IMR-90 (cell line): Measurements from ENCODE around the gene ANKDD1B.

Experiments used
- BHLHE40 ChIP-seq: fragments of 150-350 bp; IDR thresholded peaks from 2 replicates; pipeline ENCODE4 v1.6.1; 2016; ENCODE audit warnings: mild to moderate bottlenecking, low read depth, low read length
- MAFK ChIP-seq: IDR thresholded peaks from 2 replicates; pipeline ENCODE4 v1.6.1; 2012; ENCODE audit warnings: low read depth, low read length, improper control_type of control experiment
- MXI1 ChIP-seq: IDR thresholded peaks from 2 replicates; pipeline ENCODE4 v1.6.1; 2012; ENCODE audit warnings: low read depth, mild to moderate bottlenecking, low read length, moderate library complexity, borderline replicate concordance
- POLR2A ChIP-seq: IDR thresholded peaks from 2 replicates; pipeline ENCODE4 v1.6.1; 2012; ENCODE audit warnings: mild to moderate bottlenecking, low read depth, low read length
- RAD21 ChIP-seq: IDR thresholded peaks from 2 replicates; pipeline ENCODE4 v1.6.1; 2012; ENCODE audit warnings: low read length, improper control_type of control experiment
- RCOR1 ChIP-seq: IDR thresholded peaks from 2 replicates; pipeline ENCODE4 v1.6.1; 2012; ENCODE audit warnings: mild to moderate bottlenecking, low read length, improper control_type of control experiment; ENCODE audit not compliant: insufficient replicate concordance
- RFX5 ChIP-seq: IDR thresholded peaks from 2 replicates; pipeline ENCODE4 v1.8.0; 2012; ENCODE audit warnings: low read depth, mild to moderate bottlenecking, low read length, moderate library complexity
- SMC3 ChIP-seq: fragments of 150-350 bp; IDR thresholded peaks from 2 replicates; pipeline ENCODE4 v1.6.1; 2016; ENCODE audit warnings: low read depth, mild to moderate bottlenecking, antibody characterized with exemption, low read length, moderate library complexity
- USF2 ChIP-seq: fragments of 150-350 bp; IDR thresholded peaks from 2 replicates; pipeline ENCODE4 v1.6.1; 2017; ENCODE audit warnings: mild to moderate bottlenecking, antibody characterized with exemption, low read length, low read depth
- TF ChIP-seq, protein P1 (sequence below): conservative IDR thresholded peaks from 2 replicates; pipeline ENCODE4 v1.5.1; 2012; ENCODE audit warnings: mild to moderate bottlenecking, low read depth, low read length, improper control_type of control experiment

DNA sequence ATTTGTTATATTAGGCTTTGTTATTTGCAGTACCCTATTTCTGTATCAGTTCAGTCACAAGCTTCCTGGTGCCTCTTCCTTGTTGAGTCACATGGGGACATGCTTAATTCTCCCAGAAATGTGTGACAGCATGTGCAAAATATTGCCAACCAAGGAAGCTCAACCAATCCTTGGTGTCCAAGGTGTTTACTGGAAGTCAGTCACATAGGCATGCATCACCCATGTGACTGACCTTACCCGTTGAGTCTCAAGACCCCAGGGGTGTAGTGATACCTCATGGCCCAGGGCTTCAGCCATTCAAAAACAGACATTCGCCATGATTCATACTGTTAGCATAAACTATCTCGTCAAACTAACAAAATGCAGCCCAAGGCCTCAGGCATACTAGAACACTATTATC is 9.3 kb upstream of the ANKDD1B start:
- TF ChIP-seq MAFK: 0 out of 2 replicates have a peak, but pooled peaks have one; percentile 14
- TF ChIP-seq, protein P1, sequence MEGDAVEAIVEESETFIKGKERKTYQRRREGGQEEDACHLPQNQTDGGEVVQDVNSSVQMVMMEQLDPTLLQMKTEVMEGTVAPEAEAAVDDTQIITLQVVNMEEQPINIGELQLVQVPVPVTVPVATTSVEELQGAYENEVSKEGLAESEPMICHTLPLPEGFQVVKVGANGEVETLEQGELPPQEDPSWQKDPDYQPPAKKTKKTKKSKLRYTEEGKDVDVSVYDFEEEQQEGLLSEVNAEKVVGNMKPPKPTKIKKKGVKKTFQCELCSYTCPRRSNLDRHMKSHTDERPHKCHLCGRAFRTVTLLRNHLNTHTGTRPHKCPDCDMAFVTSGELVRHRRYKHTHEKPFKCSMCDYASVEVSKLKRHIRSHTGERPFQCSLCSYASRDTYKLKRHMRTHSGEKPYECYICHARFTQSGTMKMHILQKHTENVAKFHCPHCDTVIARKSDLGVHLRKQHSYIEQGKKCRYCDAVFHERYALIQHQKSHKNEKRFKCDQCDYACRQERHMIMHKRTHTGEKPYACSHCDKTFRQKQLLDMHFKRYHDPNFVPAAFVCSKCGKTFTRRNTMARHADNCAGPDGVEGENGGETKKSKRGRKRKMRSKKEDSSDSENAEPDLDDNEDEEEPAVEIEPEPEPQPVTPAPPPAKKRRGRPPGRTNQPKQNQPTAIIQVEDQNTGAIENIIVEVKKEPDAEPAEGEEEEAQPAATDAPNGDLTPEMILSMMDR: no peak
- TF ChIP-seq RFX5: no peak
- TF ChIP-seq RAD21: peak; percentile 7; the same call in 1 of the 2 replicates
- TF ChIP-seq POLR2A: no peak
- peak; percentile 88 for TF ChIP-seq USF2
- TF ChIP-seq SMC3: no peak
- peak; percentile 41; the same call in 1 of the 2 replicates for TF ChIP-seq MXI1
- TF ChIP-seq RCOR1: no peak
- TF ChIP-seq BHLHE40: peak; percentile 80; the same call in 1 of the 2 replicates
